Ovary (tissue), 3 donors: ENCODE results near the gene BTG2.

Experiments used
- CTCF ChIP-seq, 3 donors: fragments of 450-650 bp in 2 of 3; fragments of 200-600 bp in 1 of 3; IDR thresholded peaks; one replicate each; pipeline versions ENCODE4 v1.5.1 to v1.8.0; 2016 to 2022; ENCODE audit warnings: antibody characterized with exemption in 3 of 3, mild to moderate bottlenecking in 1 of 3
- EP300 ChIP-seq: sonication (generic); formaldehyde crosslinking; IDR thresholded peaks from one replicate; pipeline ENCODE4 v1.6.1; 2017; ENCODE audit warnings: antibody characterized with exemption
- POLR2A ChIP-seq: fragments of 450-650 bp; IDR thresholded peaks from one replicate; pipeline ENCODE4 v1.6.1; 2017; ENCODE audit warnings: antibody characterized with exemption, mild to moderate bottlenecking, moderate library complexity
- donor health status: DM: no; HTN: no; CAD: no.

GRCh38 chr1:203296460-203297073, 8.8 kb upstream of the BTG2 start:
- no peak for TF ChIP-seq POLR2A
- no peak for TF ChIP-seq CTCF (IDR thresholded peaks at IDR 0.05)
- no peak for TF ChIP-seq EP300
